HG02642 (cell line): Measurements from ENCODE around the gene KIF5C.

ENCODE experiments used
- ATAC-seq: cut with Tn5 transposase; IDR thresholded peaks from one replicate; pipeline ENCODE4 v1.9.1; 2021; ENCODE audit warnings: mild to moderate bottlenecking; ENCODE audit not compliant: unreplicated experiment, poor library complexity

The KIF5C gene

DNA sequence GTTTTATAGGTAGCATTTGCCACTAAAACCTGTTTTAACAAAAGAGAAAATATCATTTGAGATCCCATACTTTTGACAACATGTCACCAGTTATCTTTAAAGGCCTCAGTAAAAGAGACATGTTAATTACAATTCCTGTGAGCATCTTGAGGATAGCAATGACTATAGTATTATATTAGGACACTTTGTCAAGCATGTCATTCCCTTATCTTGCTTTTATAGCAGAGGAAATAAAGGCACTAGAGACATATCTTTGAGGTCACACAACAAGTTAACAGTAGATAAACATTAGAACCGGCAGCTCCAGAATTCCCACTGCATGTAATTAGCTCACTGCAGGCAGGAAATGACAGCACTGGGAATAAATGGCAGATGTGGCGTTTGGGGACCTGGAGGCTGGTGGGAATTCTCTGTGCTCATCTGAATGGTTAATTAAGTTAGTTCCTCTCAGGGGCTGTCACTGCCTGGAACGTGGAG is 189.4 kb downstream of the KIF5C start:
- no peak for ATAC-seq

DNA sequence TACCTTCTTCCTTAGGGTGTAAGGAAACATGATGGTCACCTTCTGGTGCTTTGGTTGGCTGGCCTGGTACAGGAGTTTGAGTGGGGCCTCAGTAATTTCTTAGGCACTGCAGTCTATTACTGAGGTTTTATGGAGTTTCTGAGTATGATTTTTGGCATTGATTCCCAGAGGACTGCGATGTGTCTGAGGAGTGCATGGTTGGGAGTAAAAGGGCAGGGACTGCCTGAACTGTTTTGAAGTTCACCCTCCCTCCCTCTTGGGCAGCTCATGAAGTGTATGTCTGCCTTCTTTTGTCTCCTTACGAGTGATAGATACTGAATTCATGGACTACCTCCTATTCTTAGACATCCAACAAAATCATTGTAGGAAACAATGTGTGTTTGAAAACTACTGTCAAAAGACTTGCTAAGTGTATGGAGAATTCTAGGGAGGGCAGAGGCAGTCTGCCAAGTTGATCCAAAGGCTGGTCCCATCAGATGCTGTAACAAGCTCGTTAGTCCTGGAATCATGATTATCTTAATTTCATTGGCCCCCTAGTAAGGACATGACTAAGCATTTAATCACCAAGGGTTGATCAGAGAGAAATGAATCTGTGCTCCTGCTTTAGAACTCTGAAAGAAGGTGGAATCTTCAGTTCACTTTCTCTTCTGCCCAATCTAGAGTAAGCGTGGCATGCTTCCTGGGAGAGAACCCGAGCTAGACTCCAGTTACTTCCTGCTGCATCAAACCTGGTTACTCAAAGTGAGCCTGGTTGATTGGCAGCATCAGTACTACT is 190.0 kb downstream of the KIF5C start:
- no peak for ATAC-seq

DNA sequence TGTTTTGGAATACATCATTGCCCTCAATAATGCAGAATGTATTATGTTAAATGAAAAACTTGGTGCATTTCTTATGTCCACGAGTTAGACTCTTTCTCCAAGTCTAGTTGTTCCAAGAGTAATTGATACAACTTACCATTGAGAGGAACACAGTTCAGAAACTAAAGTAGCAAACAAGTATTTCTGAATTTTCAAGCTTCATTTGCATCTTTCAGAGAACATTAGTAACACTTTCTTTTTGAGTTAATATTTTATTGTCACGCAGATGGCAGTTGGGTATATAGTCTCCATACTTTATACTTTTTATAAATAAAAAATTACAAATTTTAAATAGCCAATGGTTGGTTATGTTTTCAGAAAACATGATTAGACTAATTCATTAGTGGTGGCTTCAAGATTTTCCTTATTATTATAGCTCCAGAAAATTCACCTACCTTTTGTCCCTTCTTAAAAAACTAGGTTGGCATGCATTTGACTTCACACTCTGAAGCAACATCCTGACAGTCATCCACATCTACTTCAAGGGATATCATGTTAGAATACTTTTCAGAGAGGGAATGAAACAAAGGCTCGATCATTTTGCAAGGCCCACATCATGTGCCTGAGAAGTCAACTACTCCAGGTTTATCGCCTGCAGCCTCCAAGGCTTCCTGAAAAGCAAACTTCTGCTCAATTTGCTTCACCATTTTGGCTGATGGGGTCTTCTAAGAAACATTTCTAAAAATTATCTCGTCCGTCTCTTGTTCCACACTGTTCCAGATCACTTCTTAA is 193.4 kb downstream of the KIF5C start:
- ATAC-seq: no peak

DNA sequence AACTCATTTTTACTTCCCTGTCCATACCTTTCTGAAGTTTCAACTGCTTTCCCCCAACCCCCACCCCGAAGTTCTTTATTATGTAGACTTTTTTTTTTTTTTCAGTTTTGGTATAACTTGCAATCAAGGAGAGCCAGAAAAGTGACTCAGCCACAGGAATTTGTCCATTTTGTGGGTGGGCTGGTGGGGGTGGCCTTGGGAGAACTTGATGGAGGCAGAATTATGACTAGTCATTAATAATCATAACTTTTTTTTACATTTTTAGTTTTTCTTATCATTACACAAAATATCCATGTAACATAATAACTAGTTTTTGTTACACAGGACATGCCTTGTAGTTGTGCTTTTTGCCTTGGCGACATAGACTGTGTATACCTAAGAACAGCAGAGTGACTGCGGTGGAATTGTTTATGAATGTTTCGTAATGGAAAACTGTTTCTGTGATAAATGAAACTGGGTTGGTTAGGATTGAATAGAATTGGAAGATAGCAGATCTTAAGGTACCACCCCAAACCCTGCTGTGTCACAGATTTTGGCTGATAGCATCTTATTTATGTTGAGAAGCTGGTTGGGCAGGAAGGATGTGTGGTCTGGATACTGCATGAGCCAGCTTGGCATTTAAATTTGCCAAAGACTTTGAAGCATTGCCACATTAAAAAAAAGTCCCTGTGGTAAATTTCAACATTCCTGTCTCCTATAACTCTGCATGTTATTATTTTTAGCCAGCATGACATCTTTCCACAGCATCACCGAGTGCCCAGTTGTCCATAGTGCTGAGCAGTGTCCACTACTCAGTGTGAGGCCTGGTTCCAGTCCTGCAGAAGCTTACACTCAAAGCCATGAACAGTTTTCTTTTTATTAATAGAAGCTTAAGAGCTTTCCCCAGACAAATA is 194.2 kb downstream of the KIF5C start:
- no peak for ATAC-seq

DNA sequence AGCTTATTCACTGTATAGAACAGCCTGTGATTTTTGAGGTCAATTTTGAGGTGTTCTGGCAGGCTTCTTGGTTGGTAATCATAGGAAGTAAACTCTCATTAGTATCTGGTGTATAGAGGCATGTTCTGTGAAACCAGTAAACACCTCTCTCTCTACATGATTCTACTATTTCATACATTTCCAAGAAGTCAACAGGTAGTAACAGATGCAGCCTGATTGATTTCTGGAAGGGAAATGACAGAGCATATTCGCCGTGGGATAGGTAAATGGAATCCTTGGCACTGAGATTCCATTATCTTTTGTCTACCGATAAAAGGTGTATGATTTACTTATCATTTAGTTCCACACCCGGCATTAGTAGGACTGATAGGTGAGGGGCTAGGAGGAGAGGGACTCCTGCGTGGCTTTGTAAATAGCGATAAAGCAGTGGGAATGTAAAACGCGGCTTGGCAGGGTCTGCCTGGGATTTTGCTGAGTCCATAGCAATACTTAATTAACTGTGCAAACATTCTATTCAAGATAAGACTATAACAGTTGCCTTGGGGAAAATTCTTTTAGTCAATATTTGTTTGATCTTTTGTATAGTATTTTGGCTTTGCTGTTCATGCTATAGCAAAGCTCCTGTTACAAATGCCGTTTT is 195.8 kb downstream of the KIF5C start:
- no peak for ATAC-seq

DNA sequence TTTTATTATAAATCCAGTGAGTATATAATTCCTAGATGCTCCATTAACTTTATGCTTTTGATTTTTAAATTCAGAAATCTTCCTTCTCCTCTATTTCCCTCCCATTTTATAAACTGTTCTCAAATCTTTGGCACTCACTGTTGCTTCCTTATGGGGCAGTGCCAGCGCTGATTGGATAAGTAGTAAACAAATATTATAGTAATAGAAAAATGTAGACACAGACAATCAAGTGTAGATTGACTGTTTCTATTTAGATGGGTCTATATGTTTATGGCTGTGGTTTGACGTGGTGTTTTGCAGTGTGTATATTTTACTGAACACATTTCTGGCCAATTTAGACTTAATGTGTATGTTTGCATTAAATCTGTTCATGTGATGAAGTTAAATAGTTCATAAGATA is 200.1 kb downstream of the KIF5C start:
- no peak for ATAC-seq

DNA sequence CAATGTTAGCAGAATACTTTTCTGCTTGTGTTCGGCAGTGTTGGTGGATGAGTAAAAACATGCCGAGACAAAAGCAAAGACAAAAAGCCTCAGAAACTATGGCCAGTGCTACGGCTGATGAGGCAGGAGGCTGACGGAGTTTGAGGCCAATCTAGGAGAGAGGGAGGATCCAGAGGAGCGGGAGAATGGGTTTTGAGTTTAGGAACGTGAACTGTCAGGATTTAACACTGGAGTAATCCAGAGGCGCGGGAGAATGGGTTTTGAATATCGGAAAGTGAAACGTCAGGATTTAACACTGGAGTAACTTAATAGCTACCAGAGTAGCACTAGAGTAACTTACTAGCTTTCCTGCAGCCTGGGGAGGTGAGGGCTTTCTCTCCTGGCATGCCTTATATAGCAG is 200.8 kb downstream of the KIF5C start:
- ATAC-seq: no peak
